Upper lobe of left lung (tissue), 6 donors: ENCODE measurements around the gene INAFM1. TPM values are rescaled to one million over a fixed set of nuclear protein-coding genes. Genes with fewer than 3 reads are reported as not detected.

ENCODE experiments used
- ATAC-seq, 2 donors: fragments of 200-7000 bp; cut with Tn5 transposase; one replicate each; pipeline ENCODE4 v1.9.1; 2022; ENCODE audit warnings: mild to moderate bottlenecking in 2 of 2, moderate library complexity in 2 of 2; ENCODE audit not compliant: low FRiP score in 2 of 2
- DNase-seq, 2 donors: peaks; one replicate each; pipeline ENCODE4 v3.0.0-alpha.2; 2019 to 2020
- H3K27ac ChIP-seq, 4 donors: fragments of 200-600 bp; sonication (generic); one replicate each; pipeline ENCODE4 v1.5.1; 2016 to 2019
- H3K27me3 ChIP-seq, 4 donors: fragments of 200-600 bp; sonication (generic); one replicate each; pipeline ENCODE4 v1.5.1; 2017 to 2019
- H3K36me3 ChIP-seq, 4 donors: fragments of 200-600 bp; sonication (generic); one replicate each; pipeline ENCODE4 v1.5.1; 2016 to 2019
- H3K4me1 ChIP-seq, 4 donors: fragments of 200-600 bp; sonication (generic); one replicate each; pipeline ENCODE4 v1.5.1; 2018 to 2019
- H3K4me3 ChIP-seq, 4 donors: fragments of 200-600 bp; sonication (generic); one replicate each; pipeline ENCODE4 v1.5.1; 2017 to 2019; ENCODE audit warnings: mild to moderate bottlenecking in 2 of 4, moderate library complexity in 1 of 4
- H3K9me3 ChIP-seq, 4 donors: fragments of 200-600 bp; sonication (generic); one replicate each; pipeline ENCODE4 v1.5.1; 2018 to 2019
- CTCF ChIP-seq, 6 experiments: fragments of 450-650 bp in 4 of 6; fragments of 200-600 bp in 2 of 6; sonication (generic) in 2 of 6; IDR thresholded peaks; one replicate each; pipeline ENCODE4 v1.5.1; 2016 to 2019; ENCODE audit warnings: antibody characterized with exemption in 6 of 6
- EP300 ChIP-seq, 4 donors: sonication (generic); formaldehyde crosslinking; IDR thresholded peaks; one replicate each; pipeline ENCODE4 v1.5.1; 2017; ENCODE audit warnings: antibody characterized with exemption in 4 of 4, control low read depth in 2 of 4
- POLR2A ChIP-seq, 4 donors: fragments of 450-650 bp; IDR thresholded peaks; one replicate each; pipeline ENCODE4 v1.5.1; 2016 to 2017; ENCODE audit warnings: antibody characterized with exemption in 4 of 4, mild to moderate bottlenecking in 2 of 4
- POLR2AphosphoS5 ChIP-seq, 2 donors: sonication (generic); formaldehyde crosslinking; IDR thresholded peaks; one replicate each; pipeline ENCODE4 v1.5.1; 2017; ENCODE audit warnings: antibody characterized with exemption in 2 of 2
- WGBS, 2 donors: methylation state at CpG; one replicate each; pipeline ENCODE4 v1.1.5; 2017 to 2018; 5-methylcytosine and 5-hydroxymethylcytosine counted together
- total RNA-seq, 6 donors: library from RNA; depleted of rRNA in 4 of 6; stranded (reverse); fragments of >200 nt in 4 of 6; gene quantifications; one replicate each; pipeline versions ENCODE4 v1.1.0 to v1.2.1, GENCODE V29; 2016 to 2021
- donor health status: DM: no; HTN: no; CAD: no; lungs with moderate emphysema.
- donor health status: DM: no; HTN: yes; CAD: no; lungs with severe emphysema.

INAFM1 gene
- total RNA-seq, 6 donors from 2014 or later: 0.59 to 28.3 (median 22.4) TPM

GRCh38 chr19:47266401-47266941, 8.2 kb upstream of the INAFM1 start:
- Histone ChIP-seq H3K9me3 (no peaks in the 10 kb centered on the region), H3K4me1 (no peaks in the 10 kb centered on the region), H3K36me3 (peaks cover 25 to 94% (median 77%) of the 10 kb centered on the region in 4 donors), H3K27ac (peak overlapping the region in 1 of 4 donors; percentile 27), H3K27me3 (no peaks in the 10 kb centered on the region), H3K4me3 (no peak overlapping the region)
- ATAC-seq: no peak
- TF ChIP-seq POLR2AphosphoS5 (IDR thresholded peaks at IDR 0.05): no peak
- TF ChIP-seq POLR2A (IDR thresholded peaks at IDR 0.05): no peak
- TF ChIP-seq EP300 (IDR thresholded peaks at IDR 0.05): no peak
- no peak for TF ChIP-seq CTCF (IDR thresholded peaks at IDR 0.05)
- WGBS, 2 donors: 90% methylated on average over 21 of the region's 21 CpGs
- DNase-seq: peak in 1 of 2 donors; percentile 80

- Histone ChIP-seq H3K27ac (no peak overlapping the region), H3K4me1 (peaks cover 2 to 4% (median 2%) of the 10 kb centered on the region in 4 donors), H3K27me3 (no peaks in the 10 kb centered on the region), H3K4me3 (no peak overlapping the region), H3K36me3 (peaks cover 25 to 93% (median 76%) of the 10 kb centered on the region in 4 donors), H3K9me3 (no peaks in the 10 kb centered on the region)
- ATAC-seq (no peak), DNase-seq (no peak)
- TF ChIP-seq POLR2A (IDR thresholded peaks at IDR 0.05) (no peak), EP300 (IDR thresholded peaks at IDR 0.05) (no peak), POLR2AphosphoS5 (IDR thresholded peaks at IDR 0.05) (no peak), CTCF (IDR thresholded peaks at IDR 0.05) (no peak)
- WGBS, 2 donors: 93 to 95% methylated on average over 9 to 14 of the region's 14 CpGs
These were observed 7.3 kb upstream of the INAFM1 start for GRCh38 chr19:47267350-47267759.

- TF ChIP-seq EP300 (IDR thresholded peaks at IDR 0.05): no peak
- TF ChIP-seq POLR2AphosphoS5 (IDR thresholded peaks at IDR 0.05): no peak
- TF ChIP-seq CTCF (IDR thresholded peaks at IDR 0.05): no peak
- no peak for TF ChIP-seq POLR2A (IDR thresholded peaks at IDR 0.05)
- ATAC-seq: no peak
- Histone ChIP-seq H3K27ac (no peak overlapping the region), H3K9me3 (no peaks in the 10 kb centered on the region), H3K4me1 (peaks cover 8 to 9% (median 9%) of the 10 kb centered on the region in 4 donors), H3K4me3 (no peak overlapping the region), H3K36me3 (peaks cover 25 to 86% (median 70%) of the 10 kb centered on the region in 4 donors), H3K27me3 (no peaks in the 10 kb centered on the region)
- 78 to 87% methylated on average over 6 of the region's 6 CpGs for WGBS, 2 donors
- DNase-seq: no peak
These were observed 6.7 kb upstream of the INAFM1 start for GRCh38 chr19:47268028-47268427.

GRCh38 chr19:47269596-47269995, 5.1 kb upstream of the INAFM1 start:
- Histone ChIP-seq H3K36me3 (peaks cover 22 to 72% (median 58%) of the 10 kb centered on the region in 4 donors), H3K27me3 (no peaks in the 10 kb centered on the region), H3K4me1 (peaks cover 11 to 16% (median 12%) of the 10 kb centered on the region in 4 donors), H3K9me3 (no peaks in the 10 kb centered on the region), H3K27ac (no peak overlapping the region), H3K4me3 (no peak overlapping the region)
- no peak for ATAC-seq
- no peak for TF ChIP-seq EP300 (IDR thresholded peaks at IDR 0.05)
- no peak for TF ChIP-seq CTCF (IDR thresholded peaks at IDR 0.05)
- no peak for TF ChIP-seq POLR2A (IDR thresholded peaks at IDR 0.05)
- no peak for TF ChIP-seq POLR2AphosphoS5 (IDR thresholded peaks at IDR 0.05)
- 94 to 98% methylated on average over 7 of the region's 7 CpGs for WGBS, 2 donors
- no peak for DNase-seq

- no peaks in the 10 kb centered on the region for H3K27me3 ChIP-seq
- H3K9me3 ChIP-seq: no peaks in the 10 kb centered on the region
- H3K4me3 ChIP-seq: no peak overlapping the region
- H3K36me3 ChIP-seq: peaks cover 14 to 64% (median 50%) of the 10 kb centered on the region in 4 donors
- H3K27ac ChIP-seq: no peak overlapping the region
- WGBS, 2 donors: 90 to 96% methylated on average over 9 to 10 of the region's 10 CpGs
- no peak for TF ChIP-seq CTCF (IDR thresholded peaks at IDR 0.05)
- TF ChIP-seq EP300 (IDR thresholded peaks at IDR 0.05): no peak
- H3K4me1 ChIP-seq: peaks cover 16 to 23% (median 17%) of the 10 kb centered on the region in 4 donors
- ATAC-seq: no peak
- DNase-seq: peak in 1 of 2 donors; percentile 77
These were observed 4.3 kb upstream of the INAFM1 start for GRCh38 chr19:47270408-47270807.
